PC-3 (cell line): Measurements from ENCODE around the gene APOE. TPM values are rescaled to one million over a fixed set of nuclear protein-coding genes. Genes with fewer than 3 reads are reported as not detected.
A peak's percentile ranks its signal among the peaks of the same experiment; 100 is the strongest.

Experiments
- ATAC-seq: fragments of 200-7000 bp; cut with Tn5 transposase; 2 replicates; pipeline ENCODE4 v1.9.1; 2020; ENCODE audit warnings: mild to moderate bottlenecking, moderate library complexity
- Bru-seq: library from RNA; stranded (reverse); fragments of 400-500 nt; gene quantifications from one replicate; lab custom pipeline; 2021; lab: Mats Ljungman, UMichigan
- BruChase-seq, 2 experiments: library from RNA; stranded (reverse); fragments of 400-500 nt; gene quantifications; one replicate each; lab custom pipeline; 2021; lab: Mats Ljungman, UMichigan
- BruUV-seq: library from RNA; stranded (reverse); fragments of 400-500 nt; replicated peaks from 2 replicates; lab custom pipeline; 2021; lab: Mats Ljungman, UMichigan
- CTCF ChIA-PET: fragments of 300-600 bp; sonication (Branson Sonifier 250); formaldehyde crosslinking; loops from one replicate; lab custom pipeline; 2022; ENCODE audit warnings: antibody characterized with exemption; lab: Charles Lee
- POLR2A ChIA-PET: fragments of 300-600 bp; sonication (Branson Sonifier 250); formaldehyde crosslinking; loops from one replicate; lab custom pipeline; 2022; ENCODE audit warnings: antibody characterized with exemption; ENCODE audit not compliant: unreplicated experiment; lab: Charles Lee
- DNase-seq: peaks from one replicate; pipeline ENCODE4 v3.0.0-alpha.2; 2015
- H2AFZ ChIP-seq: fragments of 300-600 bp; sonication (generic); 2 replicates; pipeline ENCODE4 v1.6.0; 2016; ENCODE audit warnings: antibody characterized with exemption, low read length
- H3F3A ChIP-seq: fragments of 300-600 bp; sonication (generic); one replicate; pipeline ENCODE4 v1.6.0; 2017; ENCODE audit warnings: antibody characterized with exemption, low read length, control low read depth, mild to moderate bottlenecking; ENCODE audit not compliant: unreplicated experiment
- H3K27ac ChIP-seq: fragments of 300-600 bp; sonication (generic); 2 replicates; pipeline ENCODE4 v1.5.1; 2016; ENCODE audit warnings: mild to moderate bottlenecking, low read length
- H3K27me3 ChIP-seq: fragments of 300-600 bp; sonication (generic); 2 replicates; pipeline ENCODE4 v1.6.1; 2016; ENCODE audit warnings: low read length, mixed read lengths
- H3K36me3 ChIP-seq: fragments of 300-600 bp; sonication (generic); 2 replicates; pipeline ENCODE4 v1.6.1; 2016; ENCODE audit warnings: low read depth, mixed run types, low read length, mixed read lengths
- H3K4me1 ChIP-seq: fragments of 300-600 bp; sonication (generic); 2 replicates; pipeline ENCODE4 v1.5.1; 2016; ENCODE audit warnings: low read length; ENCODE audit not compliant: insufficient read depth
- H3K4me2 ChIP-seq: fragments of 300-600 bp; sonication (generic); 2 replicates; pipeline ENCODE4 v1.6.0; 2016; ENCODE audit warnings: low read length
- H3K4me3 ChIP-seq: fragments of 300-600 bp; sonication (generic); 2 replicates; pipeline ENCODE4 v1.5.1; 2016; ENCODE audit warnings: mild to moderate bottlenecking, low read length, mixed read lengths
- H3K79me2 ChIP-seq: fragments of 300-600 bp; sonication (generic); 2 replicates; pipeline ENCODE4 v1.6.1; 2017; ENCODE audit warnings: low read length, mixed read lengths
- H3K9ac ChIP-seq: fragments of 300-600 bp; sonication (generic); 2 replicates; pipeline ENCODE4 v1.6.0; 2016; ENCODE audit warnings: mild to moderate bottlenecking, low read length
- H3K9me2 ChIP-seq: fragments of 300-600 bp; sonication (generic); replicated peaks from 2 replicates; pipeline ENCODE4 v1.6.1; 2016; ENCODE audit warnings: mixed run types, low read length, mixed read lengths
- H3K9me3 ChIP-seq: fragments of 300-600 bp; sonication (generic); 2 replicates; pipeline ENCODE4 v1.6.1; 2016; ENCODE audit warnings: low read length, mixed read lengths
- H4K20me1 ChIP-seq: fragments of 300-600 bp; sonication (generic); 2 replicates; pipeline ENCODE4 v1.6.1; 2016; ENCODE audit warnings: low read length, mixed read lengths
- EZH2 ChIP-seq: fragments of 300-600 bp; sonication (generic); IDR thresholded peaks from one replicate; pipeline ENCODE4 v1.6.1; 2017; ENCODE audit warnings: antibody characterized with exemption, mild to moderate bottlenecking, low read length; ENCODE audit not compliant: unreplicated experiment
- EZH2phosphoT487 ChIP-seq: fragments of 300-600 bp; sonication (generic); IDR thresholded peaks from 2 replicates; pipeline ENCODE4 v1.6.1; 2018; ENCODE audit warnings: mild to moderate bottlenecking, antibody characterized with exemption, low read length, borderline replicate concordance
- intact Hi-C: fragments of 100-400 bp; cut with micrococcal nuclease; formaldehyde crosslinking; loops from 2 replicates; pipeline ENCODE4 v1.9.0; 2023
- long read RNA-seq: library from polyadenylated mRNA; unstranded; transcript quantifications from one replicate; pipeline ENCODE4 v2.0.0, GENCODE V29; 2021; ENCODE audit not compliant: unreplicated experiment
- total RNA-seq: library from RNA; depleted of rRNA; stranded (reverse); fragments of >200 nt; gene quantifications from 2 replicates; pipeline ENCODE4 v1.2.3, GENCODE V29; 2014; rRNA removed
- TF ChIP-seq, protein P1 (sequence below): fragments of 300-600 bp; sonication (generic); conservative IDR thresholded peaks from 2 replicates; pipeline ENCODE4 v1.5.1; 2017; ENCODE audit warnings: antibody characterized with exemption, low read depth, mild to moderate bottlenecking, low read length

Gene APOE
- total RNA-seq (2.7 and 3.6 TPM in 2 replicates), Bru-seq, nascent RNA (percentile 35 among the genes with signal in this experiment), BruChase-seq, experiment 1, labeled RNA remaining after a 6-hour chase (percentile 77 among the genes with signal in this experiment), BruChase-seq, experiment 2, labeled RNA remaining after a 2-hour chase (percentile 52 among the genes with signal in this experiment)
- long read RNA-seq, partial matches to known transcripts: 1 of 10 reads
- long read RNA-seq, other reads (novel, unspliced or antisense): 3 of 10 reads

DNA sequence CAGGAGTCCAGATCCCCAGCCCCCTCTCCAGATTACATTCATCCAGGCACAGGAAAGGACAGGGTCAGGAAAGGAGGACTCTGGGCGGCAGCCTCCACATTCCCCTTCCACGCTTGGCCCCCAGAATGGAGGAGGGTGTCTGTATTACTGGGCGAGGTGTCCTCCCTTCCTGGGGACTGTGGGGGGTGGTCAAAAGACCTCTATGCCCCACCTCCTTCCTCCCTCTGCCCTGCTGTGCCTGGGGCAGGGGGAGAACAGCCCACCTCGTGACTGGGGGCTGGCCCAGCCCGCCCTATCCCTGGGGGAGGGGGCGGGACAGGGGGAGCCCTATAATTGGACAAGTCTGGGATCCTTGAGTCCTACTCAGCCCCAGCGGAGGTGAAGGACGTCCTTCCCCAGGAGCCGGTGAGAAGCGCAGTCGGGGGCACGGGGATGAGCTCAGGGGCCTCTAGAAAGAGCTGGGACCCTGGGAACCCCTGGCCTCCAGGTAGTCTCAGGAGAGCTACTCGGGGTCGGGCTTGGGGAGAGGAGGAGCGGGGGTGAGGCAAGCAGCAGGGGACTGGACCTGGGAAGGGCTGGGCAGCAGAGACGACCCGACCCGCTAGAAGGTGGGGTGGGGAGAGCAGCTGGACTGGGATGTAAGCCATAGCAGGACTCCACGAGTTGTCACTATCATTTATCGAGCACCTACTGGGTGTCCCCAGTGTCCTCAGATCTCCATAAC lies at the start of gene APOE:
TSS of gene APOE (plus strand) at position 360 of the 724 bp plus-strand sequence. CDS start 829 bp downstream, outside the sequence.
- TF ChIP-seq EZH2 (no peak), EZH2phosphoT487 (no peak)
- TF ChIP-seq, protein P1, sequence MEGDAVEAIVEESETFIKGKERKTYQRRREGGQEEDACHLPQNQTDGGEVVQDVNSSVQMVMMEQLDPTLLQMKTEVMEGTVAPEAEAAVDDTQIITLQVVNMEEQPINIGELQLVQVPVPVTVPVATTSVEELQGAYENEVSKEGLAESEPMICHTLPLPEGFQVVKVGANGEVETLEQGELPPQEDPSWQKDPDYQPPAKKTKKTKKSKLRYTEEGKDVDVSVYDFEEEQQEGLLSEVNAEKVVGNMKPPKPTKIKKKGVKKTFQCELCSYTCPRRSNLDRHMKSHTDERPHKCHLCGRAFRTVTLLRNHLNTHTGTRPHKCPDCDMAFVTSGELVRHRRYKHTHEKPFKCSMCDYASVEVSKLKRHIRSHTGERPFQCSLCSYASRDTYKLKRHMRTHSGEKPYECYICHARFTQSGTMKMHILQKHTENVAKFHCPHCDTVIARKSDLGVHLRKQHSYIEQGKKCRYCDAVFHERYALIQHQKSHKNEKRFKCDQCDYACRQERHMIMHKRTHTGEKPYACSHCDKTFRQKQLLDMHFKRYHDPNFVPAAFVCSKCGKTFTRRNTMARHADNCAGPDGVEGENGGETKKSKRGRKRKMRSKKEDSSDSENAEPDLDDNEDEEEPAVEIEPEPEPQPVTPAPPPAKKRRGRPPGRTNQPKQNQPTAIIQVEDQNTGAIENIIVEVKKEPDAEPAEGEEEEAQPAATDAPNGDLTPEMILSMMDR: no peak
- CTCF ChIA-PET: interaction anchor here (0.7 kb wide), 1 partner anchor 1308 kb away, joined by 6 read pairs; no protein-coding TSS in a partner anchor
- peak within 1 kb of the TSS; percentile 30; the same call in 1 of the 2 replicates for H3K4me3 ChIP-seq

DNA sequence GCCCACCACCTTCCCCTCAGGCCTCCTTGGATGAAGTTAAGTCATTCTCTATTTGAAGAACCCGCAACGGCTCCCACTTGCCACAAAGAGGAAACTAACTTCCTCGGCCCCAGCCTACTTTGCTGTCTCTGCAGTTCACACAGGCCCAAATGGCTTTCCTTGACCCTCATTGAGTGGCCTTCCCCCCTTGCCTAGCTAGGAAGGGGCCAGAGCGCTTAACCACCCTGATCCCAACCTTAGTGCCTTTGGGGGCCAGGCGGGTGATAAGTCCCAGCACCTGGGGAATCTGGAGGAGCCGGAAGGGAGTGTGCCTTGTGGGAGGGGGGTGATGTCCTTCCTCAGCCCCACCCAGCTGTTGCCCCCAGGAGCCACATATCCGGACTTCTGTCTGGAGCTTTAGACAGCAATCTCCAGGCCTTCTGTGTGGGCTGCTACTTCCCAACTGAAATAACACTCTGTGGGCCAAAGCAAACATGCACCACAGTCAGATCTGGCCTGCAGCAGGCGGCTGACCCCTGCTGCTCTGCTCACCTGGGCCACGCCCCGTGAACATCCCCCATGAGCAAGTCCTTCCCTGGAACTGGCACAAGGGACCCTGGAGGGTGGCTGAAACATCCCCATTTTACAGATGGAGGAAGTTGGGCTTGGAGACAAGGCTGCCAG lies 49.0 kb upstream of the APOE start:
- H3K27ac ChIP-seq: no peak overlapping the region
- no peaks in the 10 kb centered on the region for H4K20me1 ChIP-seq
- no TSS peak for BruUV-seq

More for the DNA sequence above, at the start of gene APOE:
- Histone ChIP-seq H3K4me1 (no peaks in the 10 kb centered on the region), H3K36me3 (no peaks in the 10 kb centered on the region), H3F3A (no peaks in the 10 kb centered on the region), H3K27me3 (no peaks in the 10 kb centered on the region), H3K9me2 (no peaks in the 10 kb centered on the region), H3K9me3 (no peaks in the 10 kb centered on the region), H4K20me1 (no peaks in the 10 kb centered on the region), H3K79me2 (no peaks in the 10 kb centered on the region), H2AFZ (no peak within 1 kb of the TSS), H3K4me2 (peak within 1 kb of the TSS; percentile 69), H3K9ac (no peak within 1 kb of the TSS), H3K27ac (no peak within 1 kb of the TSS)
- ATAC-seq (peak; percentile 5; the same call in 1 of the 2 replicates), DNase-seq (no peak)
- no TSS peak for BruUV-seq
- POLR2A ChIA-PET: interaction anchor here (0.6 to 0.9 kb wide), 3 partner anchors 10 to 828 kb away, joined by 3 to 7 read pairs (median 3); no protein-coding TSS in a partner anchor
- intact Hi-C loops: no loop called here

More for the DNA sequence above, 49.0 kb upstream of the APOE start:
- no peaks in the 10 kb centered on the region for H3K27me3 ChIP-seq
- no peaks in the 10 kb centered on the region for H3F3A ChIP-seq
- no peaks in the 10 kb centered on the region for H3K4me1 ChIP-seq
- no peak overlapping the region for H2AFZ ChIP-seq
- intact Hi-C loops: no loop called here
- no peak overlapping the region for H3K4me3 ChIP-seq
- TF ChIP-seq EZH2 (no peak), EZH2phosphoT487 (no peak)
- TF ChIP-seq, protein P1: no peak
- H3K9me3 ChIP-seq: no peaks in the 10 kb centered on the region
- H3K9ac ChIP-seq: no peak overlapping the region
- H3K9me2 ChIP-seq: no peaks in the 10 kb centered on the region
- ATAC-seq: no peak; the same call in 1 of the 2 replicates
- CTCF ChIA-PET: no interaction called here
- no peak for DNase-seq
- H3K36me3 ChIP-seq: no peaks in the 10 kb centered on the region
- H3K4me2 ChIP-seq: no peak overlapping the region
- H3K79me2 ChIP-seq: 0 out of 2 replicates have a peak, but pooled peaks cover 5% of the 10 kb centered on the region
- POLR2A ChIA-PET: interaction anchor here (0.6 kb wide), 1 partner anchor 177 kb away, joined by 6 read pairs; no protein-coding TSS in a partner anchor
